Kidney (tissue), 14 donors: Measurements from ENCODE around the gene LOXL1. TPM values are rescaled to one million over a fixed set of nuclear protein-coding genes. Genes with fewer than 3 reads are reported as not detected.

Experiments used
- DNase-seq, 5 donors: peaks; one replicate each; pipeline ENCODE4 v3.0.0-alpha.2; 2013 to 2020
- FAIRE-seq: peaks from 2 replicates; lab custom pipeline; 2012; peaks lifted over from hg19 to GRCh38; lab: Jason Lieb, UNC
- H3K27ac ChIP-seq, 2 donors: one replicate each; pipeline ENCODE4 v1.7.0; 2013; ENCODE audit warnings: low read depth in 2 of 2, low read length in 2 of 2, inconsistent platforms in 1 of 2
- H3K27me3 ChIP-seq: one replicate; pipeline ENCODE4 v1.7.1; 2013; ENCODE audit warnings: low read length, inconsistent platforms; ENCODE audit not compliant: control insufficient read depth, insufficient read depth
- H3K36me3 ChIP-seq, 3 donors: one replicate each; pipeline versions ENCODE4 v1.7.0 to v1.7.1; 2013; ENCODE audit warnings: low read length in 3 of 3, control low read depth in 1 of 3, inconsistent platforms in 1 of 3; ENCODE audit not compliant: insufficient read depth in 3 of 3, control insufficient read depth in 2 of 3
- H3K4me1 ChIP-seq, 3 donors: one replicate each; pipeline versions ENCODE4 v1.7.0 to v1.7.1; 2013; ENCODE audit warnings: low read length in 3 of 3, inconsistent platforms in 1 of 3, low read depth in 1 of 3; ENCODE audit not compliant: control insufficient read depth in 2 of 3, insufficient read depth in 2 of 3
- H3K4me3 ChIP-seq, 3 donors: one replicate each; pipeline versions ENCODE4 v1.7.0 to v1.8.1; 2013; ENCODE audit warnings: low read length in 3 of 3, control low read depth in 1 of 3, inconsistent platforms in 1 of 3
- H3K9ac ChIP-seq, 3 donors: one replicate each; pipeline versions ENCODE4 v1.7.0 to v1.7.1; 2013; ENCODE audit warnings: low read length in 3 of 3, control low read depth in 1 of 3, inconsistent platforms in 1 of 3
- H3K9me3 ChIP-seq, 3 donors: one replicate each; pipeline versions ENCODE4 v1.7.0 to v1.7.1; 2013; ENCODE audit warnings: low read length in 3 of 3, control low read depth in 1 of 3, inconsistent platforms in 1 of 3; ENCODE audit not compliant: control insufficient read depth in 2 of 3, insufficient read depth in 1 of 3
- intact Hi-C: fragments of 100-400 bp; cut with DNase I; formaldehyde crosslinking; loops from one replicate; pipeline ENCODE4 v1.11.1; 2022
- polyA plus RNA-seq: library from polyadenylated mRNA; stranded (reverse); fragments of 350-450 nt; fragmentation: Illumina TruSeq; extraction: RNeasy Lipid Tissue Mini Kit (QIAGEN cat#74804); gene quantifications from one replicate; pipeline ENCODE4 v1.2.3, GENCODE V29; 2014; ENCODE audit warnings: low read depth, low replicate concordance; ENCODE audit not compliant: insufficient read depth
- total RNA-seq: library from RNA; stranded (reverse); fragmentation: NEBNext Ultra II Directional; extraction: Animal tissue kit (Norgen Biotek cat#: 25700); gene quantifications from one replicate; pipeline ENCODE4 v1.2.1, GENCODE V29; 2021
- TF ChIP-seq, protein P1 (sequence below): IDR thresholded peaks from 3 replicates; pipeline ENCODE4 v1.5.1; 2012; ENCODE audit warnings: mild to moderate bottlenecking, moderate library complexity, borderline replicate concordance; ENCODE audit not compliant: insufficient read depth; ENCODE audit errors: extremely low read depth
- donor health status: control.
- donor health status: control.
- donor health status: control.
- donor health status: control.
- donor health status: control.
- donor health status: DM: yes; HTN: yes; CAD: no.
- donor health status: Normal renal cell carcinoma (clear cell type).

LOXL1 gene
- total and polyA plus RNA-seq, 2 donors from 2014 or later = 33.2 to 35.1 TPM

DNA sequence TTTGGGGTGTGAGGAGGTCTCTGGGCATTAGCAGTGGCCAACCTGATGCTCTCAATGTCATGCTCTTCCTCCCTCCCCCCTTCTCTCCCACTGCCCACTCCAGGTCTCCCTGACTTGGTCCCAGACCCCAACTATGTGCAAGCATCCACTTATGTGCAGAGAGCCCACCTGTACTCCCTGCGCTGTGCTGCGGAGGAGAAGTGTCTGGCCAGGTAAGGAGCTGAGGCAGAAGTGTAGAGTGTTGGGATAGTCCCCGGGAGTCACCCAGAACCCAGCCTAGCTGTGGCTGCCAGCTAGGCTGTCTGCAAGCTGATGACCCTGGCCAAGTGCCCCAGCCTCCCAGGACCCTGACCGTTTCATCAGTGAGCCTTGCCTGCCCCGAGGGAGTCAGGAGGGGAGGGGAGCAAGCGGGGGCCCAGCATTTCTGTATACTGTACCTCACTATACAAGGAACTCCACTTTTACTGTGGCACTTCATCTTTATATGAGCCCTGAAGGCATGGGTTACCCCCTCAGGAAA is 16.5 kb downstream of the LOXL1 start:
- no peak overlapping the region for H3K27ac ChIP-seq
- no peaks in the 10 kb centered on the region for H3K9me3 ChIP-seq
- DNase-seq = peak in 1 of 5 donors; percentile 29
- peaks cover 0 to 2% (median 0%) of the 10 kb centered on the region in 3 donors for H3K4me1 ChIP-seq
- peaks cover 0 to 7% (median 0%) of the 10 kb centered on the region in 3 donors for H3K36me3 ChIP-seq
- FAIRE-seq = no peak
- no peaks in the 10 kb centered on the region for H3K27me3 ChIP-seq
- H3K9ac ChIP-seq = no peak overlapping the region
- TF ChIP-seq, protein P1, sequence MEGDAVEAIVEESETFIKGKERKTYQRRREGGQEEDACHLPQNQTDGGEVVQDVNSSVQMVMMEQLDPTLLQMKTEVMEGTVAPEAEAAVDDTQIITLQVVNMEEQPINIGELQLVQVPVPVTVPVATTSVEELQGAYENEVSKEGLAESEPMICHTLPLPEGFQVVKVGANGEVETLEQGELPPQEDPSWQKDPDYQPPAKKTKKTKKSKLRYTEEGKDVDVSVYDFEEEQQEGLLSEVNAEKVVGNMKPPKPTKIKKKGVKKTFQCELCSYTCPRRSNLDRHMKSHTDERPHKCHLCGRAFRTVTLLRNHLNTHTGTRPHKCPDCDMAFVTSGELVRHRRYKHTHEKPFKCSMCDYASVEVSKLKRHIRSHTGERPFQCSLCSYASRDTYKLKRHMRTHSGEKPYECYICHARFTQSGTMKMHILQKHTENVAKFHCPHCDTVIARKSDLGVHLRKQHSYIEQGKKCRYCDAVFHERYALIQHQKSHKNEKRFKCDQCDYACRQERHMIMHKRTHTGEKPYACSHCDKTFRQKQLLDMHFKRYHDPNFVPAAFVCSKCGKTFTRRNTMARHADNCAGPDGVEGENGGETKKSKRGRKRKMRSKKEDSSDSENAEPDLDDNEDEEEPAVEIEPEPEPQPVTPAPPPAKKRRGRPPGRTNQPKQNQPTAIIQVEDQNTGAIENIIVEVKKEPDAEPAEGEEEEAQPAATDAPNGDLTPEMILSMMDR = no peak
- no peak overlapping the region for H3K4me3 ChIP-seq
- intact Hi-C loops = no loop called here

DNA sequence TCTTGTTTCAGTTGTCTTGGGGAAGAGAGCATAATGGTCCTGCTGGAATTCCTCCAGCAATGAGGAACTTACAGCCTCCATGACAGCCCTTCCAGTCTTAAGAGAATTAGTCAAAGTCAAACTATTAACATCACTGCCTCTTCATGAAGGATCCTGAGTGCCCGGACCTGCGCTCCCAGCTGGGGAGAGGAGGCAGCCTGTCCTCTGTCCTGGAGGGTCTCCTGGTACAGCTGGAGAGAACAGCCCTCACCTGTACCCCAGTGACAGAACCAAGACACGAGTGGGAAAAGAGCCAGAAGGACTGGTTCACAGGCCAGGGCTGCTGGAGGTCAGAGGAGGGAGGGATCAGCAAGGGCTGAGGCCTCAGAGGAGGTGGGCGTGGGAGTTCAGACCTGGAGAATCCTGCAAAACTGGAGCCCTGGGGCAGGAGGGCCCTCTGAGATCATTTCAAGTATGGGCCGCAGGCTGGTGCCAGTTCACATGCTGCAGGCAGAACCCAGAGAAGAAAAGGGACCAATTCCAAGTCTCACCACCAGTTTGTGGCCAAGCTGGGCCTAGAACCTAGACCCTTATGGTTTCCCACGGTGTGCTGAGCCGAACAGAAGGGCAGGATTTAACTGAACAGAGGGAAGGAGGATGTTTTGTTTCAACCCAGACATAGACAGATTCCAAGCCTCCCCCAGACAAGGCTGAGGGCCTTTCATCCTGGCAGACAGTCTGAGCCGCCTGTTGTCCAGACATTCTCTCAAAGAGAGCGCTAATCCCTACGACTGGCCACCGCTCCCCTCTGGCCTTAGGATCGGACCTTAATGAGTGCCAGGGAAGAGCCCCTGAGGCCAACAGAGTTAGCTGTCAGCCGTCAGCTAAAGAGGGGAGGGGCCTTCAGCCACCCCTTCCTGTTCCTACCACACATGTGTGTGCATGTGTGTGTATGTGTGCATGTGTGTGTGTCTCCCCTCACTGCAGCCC is 18.2 kb downstream of the LOXL1 start:
- FAIRE-seq = no peak

GRCh38 chr15:73945130-73945508 is 18.9 kb downstream of the LOXL1 start:
- DNase-seq (peak in 1 of 5 donors; percentile 7), FAIRE-seq (no peak)
- TF ChIP-seq, protein P1 = no peak
- no peaks in the 10 kb centered on the region for H3K9me3 ChIP-seq
- H3K27me3 ChIP-seq = no peaks in the 10 kb centered on the region
- no peak overlapping the region for H3K27ac ChIP-seq
- intact Hi-C loops = no loop called here
- H3K4me3 ChIP-seq = no peak overlapping the region
- no peak overlapping the region for H3K9ac ChIP-seq
- H3K4me1 ChIP-seq = peaks cover 0 to 2% (median 0%) of the 10 kb centered on the region in 3 donors
- peaks cover 0 to 7% (median 6%) of the 10 kb centered on the region in 3 donors for H3K36me3 ChIP-seq

More for the DNA sequence above, 18.2 kb downstream of the LOXL1 start:
- Histone ChIP-seq H3K9me3 (no peaks in the 10 kb centered on the region), H3K4me3 (no peak overlapping the region), H3K27me3 (no peaks in the 10 kb centered on the region), H3K9ac (no peak overlapping the region), H3K4me1 (peaks cover 0 to 2% (median 0%) of the 10 kb centered on the region in 3 donors), H3K27ac (no peak overlapping the region), H3K36me3 (peaks cover 0 to 7% (median under 1%) of the 10 kb centered on the region in 3 donors)
- DNase-seq = peak in 3 of 5 donors; percentile 37 to 67 (median 43)
- intact Hi-C loops = no loop called here
- TF ChIP-seq, protein P1 = no peak
